ENCODE measurements around the gene TFDP3. TPM values are rescaled to one million over a fixed set of nuclear protein-coding genes. Genes with fewer than 3 reads are reported as not detected.

The TFDP3 gene, protein sequence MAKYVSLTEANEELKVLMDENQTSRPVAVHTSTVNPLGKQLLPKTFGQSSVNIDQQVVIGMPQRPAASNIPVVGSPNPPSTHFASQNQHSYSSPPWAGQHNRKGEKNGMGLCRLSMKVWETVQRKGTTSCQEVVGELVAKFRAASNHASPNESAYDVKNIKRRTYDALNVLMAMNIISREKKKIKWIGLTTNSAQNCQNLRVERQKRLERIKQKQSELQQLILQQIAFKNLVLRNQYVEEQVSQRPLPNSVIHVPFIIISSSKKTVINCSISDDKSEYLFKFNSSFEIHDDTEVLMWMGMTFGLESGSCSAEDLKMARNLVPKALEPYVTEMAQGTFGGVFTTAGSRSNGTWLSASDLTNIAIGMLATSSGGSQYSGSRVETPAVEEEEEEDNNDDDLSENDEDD
- total RNA-seq (2014; rRNA removed; shearing (Covaris generic)) = not detected in 2 replicates

DNA sequence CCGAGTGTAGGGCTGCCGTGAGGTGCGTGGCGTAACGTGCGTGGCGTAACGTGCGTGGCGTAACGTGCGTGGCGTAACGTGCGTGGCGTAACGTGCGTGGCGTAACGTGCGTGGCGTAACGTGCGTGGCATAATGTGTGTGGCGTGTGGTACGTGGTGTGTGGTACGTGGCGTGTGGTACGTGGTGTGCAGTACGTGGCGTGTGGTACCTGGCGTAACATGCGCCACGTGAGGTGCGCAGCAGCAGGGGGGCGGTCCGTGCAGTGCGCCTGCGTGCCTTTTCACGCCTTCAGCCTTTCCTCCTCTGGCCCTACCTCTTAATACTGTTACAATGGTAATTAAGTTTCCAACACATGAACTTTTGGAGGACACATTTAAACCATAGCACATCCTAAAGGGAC lies at the start of gene TFDP3:
TFDP3 (minus strand) TSS at position 26 of the 400 bp plus-strand sequence. CDS start 95 bp downstream, outside the sequence.
- DNase-seq (ENCODE audit: low read depth) = no peak

- no peak for DNase-seq (ENCODE audit: low read depth)
Measured at GRCh38 chrX:133267621-133268020, 49.5 kb upstream of the TFDP3 start.

- DNase-seq (ENCODE audit: low read depth) = no peak
Measured at GRCh38 chrX:133265331-133265730, 47.2 kb upstream of the TFDP3 start.

DNA sequence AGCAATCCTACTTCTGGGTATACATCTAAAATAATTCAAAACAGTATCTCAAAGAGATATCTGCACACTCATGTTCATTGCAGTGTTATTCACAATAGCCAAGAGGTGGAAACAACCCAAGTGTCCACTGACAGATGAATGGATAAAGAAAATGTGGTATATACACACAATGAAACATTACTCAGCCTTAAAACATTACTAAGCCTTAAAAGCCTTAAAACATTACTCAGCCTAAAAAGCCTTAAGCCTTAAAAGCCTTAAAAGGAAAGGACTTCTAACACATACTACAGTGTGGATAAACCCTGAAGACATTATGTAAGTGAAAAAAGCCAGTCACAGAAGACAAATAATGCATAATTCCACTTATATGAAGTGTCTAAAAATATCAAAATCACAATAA lies 40.3 kb upstream of the TFDP3 start:
- DNase-seq (ENCODE audit: low read depth) = no peak

DNA sequence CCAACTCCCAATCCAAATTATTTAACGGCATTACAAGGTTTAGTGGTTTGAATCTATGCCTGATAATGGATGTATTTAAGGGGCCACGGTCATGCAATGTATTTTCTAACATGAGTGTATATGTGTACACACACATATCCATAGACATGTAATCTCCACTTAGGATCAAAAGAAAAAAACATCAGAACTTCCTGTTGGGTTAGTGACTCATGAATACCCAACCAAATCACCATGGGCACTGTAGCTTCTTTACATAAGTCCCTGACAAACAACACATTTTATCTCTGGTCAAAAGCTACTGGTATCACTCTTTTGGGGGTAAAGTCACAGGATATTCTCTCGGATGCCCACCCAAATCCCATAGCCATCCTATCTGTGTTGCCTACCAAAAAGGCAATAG lies 36.5 kb upstream of the TFDP3 start:
- DNase-seq (ENCODE audit: low read depth) = no peak

- DNase-seq (ENCODE audit: low read depth) = no peak
Measured at GRCh38 chrX:133251204-133251603, 33.0 kb upstream of the TFDP3 start.

DNA sequence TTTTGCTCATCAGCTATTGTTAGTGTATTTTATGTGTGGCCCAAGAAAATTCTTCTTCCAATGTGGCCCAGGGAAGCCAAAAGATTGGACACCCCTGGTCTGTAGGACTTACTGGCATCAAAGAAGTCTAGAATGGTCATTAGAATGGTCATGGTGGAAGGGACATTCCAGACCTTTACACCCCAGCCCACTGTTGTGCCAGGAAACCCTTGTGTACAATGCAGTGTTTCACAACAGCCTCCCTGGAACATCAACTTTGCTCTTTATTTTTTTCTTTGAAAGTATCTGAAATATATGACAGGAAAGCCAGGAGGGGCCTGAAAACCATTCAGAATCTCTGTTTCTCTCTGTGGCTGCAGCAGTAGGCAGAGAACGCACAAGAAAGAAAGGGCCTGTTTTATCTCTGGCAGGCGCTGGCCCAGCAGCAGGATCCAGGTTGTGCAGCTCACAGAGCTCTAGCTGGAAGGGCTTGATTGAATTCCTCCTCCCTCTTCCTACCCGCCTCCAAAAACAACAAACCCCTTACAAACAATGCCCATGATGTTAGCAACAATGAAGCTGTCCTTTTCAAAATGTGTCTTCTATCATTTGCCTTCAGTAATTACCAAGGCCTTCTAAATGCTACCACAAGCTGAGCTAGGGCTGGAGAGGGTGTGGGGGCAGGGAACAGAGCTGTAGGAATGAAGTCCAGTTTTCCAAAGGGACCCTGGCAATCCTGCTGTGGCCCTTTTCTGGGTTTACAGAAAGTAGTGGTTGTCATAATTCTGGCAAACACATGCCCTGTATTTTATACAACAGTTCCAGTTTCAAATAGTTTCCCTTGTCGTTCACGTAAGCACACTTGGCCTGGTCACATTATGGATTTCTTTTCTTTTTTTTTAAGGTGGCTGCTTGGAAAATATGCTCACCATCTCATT lies 32.3 kb upstream of the TFDP3 start:
- no peak for DNase-seq (ENCODE audit: low read depth)

GRCh38 chrX:133249266-133250058 lies 31.3 kb upstream of the TFDP3 start:
- no peak for DNase-seq (ENCODE audit: low read depth)

DNA sequence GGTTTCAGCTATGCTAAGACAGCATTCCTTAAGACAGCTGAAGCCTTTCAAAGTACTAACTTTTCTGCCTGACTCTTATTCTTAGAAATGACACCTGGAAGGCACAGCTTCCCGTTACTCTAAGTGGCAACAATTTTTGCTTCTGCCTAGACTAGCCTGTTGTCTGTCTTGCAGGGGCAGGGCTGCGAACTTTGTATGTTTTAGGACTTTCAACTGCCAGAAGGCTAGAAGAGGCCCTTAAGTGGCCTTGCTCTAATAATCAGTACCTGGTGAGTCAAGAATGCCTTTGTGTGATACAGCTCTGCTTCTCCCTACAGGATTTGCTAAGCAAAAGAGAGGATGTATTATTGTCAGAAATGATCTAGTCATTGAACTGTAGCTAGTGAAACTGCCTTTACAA lies 30.0 kb upstream of the TFDP3 start:
- DNase-seq (ENCODE audit: low read depth) = no peak

DNA sequence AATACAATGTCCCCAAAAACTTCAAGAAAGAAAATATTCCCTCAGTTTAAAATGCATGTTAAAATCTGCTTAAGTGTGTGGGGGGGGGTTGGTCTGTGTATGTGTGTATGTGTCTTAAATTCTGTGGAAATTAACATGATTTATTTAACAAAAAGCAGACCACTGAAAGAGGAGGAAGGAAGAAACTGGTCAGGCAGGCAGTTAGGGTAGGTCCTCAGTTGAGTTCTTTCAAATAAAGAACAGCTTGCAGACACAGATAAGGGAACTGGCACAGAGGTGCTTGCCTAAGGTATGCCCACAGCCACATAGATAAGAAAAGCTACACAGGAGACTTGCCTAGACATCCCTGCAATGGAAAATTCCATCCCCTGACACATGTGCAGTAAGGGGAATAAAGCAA lies 28.8 kb upstream of the TFDP3 start:
- DNase-seq (ENCODE audit: low read depth) = no peak

DNA sequence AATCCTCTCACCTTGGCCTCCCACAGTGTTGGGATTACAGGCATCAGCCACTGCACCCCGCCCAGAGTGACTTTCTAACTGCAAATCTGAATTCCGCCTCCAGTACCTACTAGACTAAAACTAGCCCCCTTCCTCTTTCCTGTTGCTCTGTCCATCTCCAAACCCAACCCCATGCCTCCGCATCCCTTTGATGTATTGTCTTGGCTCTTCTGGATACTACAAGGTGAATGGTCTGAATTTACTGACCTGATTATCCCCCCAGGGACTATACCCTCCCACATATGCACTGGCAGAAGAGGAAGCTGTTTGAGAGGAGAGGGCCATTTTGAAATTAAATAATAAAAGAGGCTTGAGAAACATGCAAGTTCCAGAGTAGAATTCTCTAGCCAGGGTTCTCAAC lies 17.7 kb upstream of the TFDP3 start:
- DNase-seq (ENCODE audit: low read depth) = no peak

GRCh38 chrX:133232331-133232730 lies 14.2 kb upstream of the TFDP3 start:
- DNase-seq (ENCODE audit: low read depth) = no peak

- no peak for DNase-seq (ENCODE audit: low read depth)
Measured at GRCh38 chrX:133229361-133229760, 11.2 kb upstream of the TFDP3 start.

DNA sequence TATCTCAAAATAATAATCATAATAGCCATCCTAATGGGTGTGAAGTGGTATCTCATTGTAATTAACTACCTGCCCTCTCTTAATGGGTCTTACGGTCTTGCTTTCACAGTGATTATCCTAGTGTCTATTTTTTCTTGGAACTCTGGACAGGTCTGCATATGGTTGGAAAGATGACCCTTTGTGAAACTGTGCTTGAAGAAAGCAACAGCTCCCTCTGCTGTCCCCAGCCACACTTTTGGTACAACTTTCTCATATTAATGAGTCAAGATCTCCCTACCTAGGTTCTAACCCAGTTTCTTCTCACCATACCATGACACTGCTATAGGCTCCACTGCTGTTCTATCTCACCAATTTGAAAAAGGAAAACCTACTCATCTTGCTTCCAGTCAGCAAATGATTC lies 2.4 kb downstream of the TFDP3 start:
- DNase-seq (ENCODE audit: low read depth) = peak; percentile 0

DNA sequence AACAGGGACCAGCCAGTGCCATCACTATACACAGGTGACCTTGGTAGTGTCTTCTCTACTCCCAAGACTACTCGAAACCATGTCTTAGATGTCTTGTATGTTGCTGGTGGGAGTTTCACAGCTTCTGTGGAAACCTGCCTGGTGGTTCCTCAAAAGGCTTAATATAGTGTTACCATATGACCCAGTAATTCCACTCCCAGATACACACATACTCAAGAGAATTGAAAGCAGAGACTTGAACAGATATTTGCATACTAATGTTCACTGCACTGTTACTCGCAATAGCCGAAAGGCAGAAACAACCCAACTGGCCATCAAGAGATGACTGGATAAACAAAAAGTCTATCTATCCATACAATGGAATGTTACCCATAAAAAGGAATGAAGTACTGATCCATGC lies 3.1 kb downstream of the TFDP3 start:
- no peak for DNase-seq (ENCODE audit: low read depth)

GRCh38 chrX:133214301-133214700 lies 3.9 kb downstream of the TFDP3 start:
- DNase-seq (ENCODE audit: low read depth) = no peak

DNA sequence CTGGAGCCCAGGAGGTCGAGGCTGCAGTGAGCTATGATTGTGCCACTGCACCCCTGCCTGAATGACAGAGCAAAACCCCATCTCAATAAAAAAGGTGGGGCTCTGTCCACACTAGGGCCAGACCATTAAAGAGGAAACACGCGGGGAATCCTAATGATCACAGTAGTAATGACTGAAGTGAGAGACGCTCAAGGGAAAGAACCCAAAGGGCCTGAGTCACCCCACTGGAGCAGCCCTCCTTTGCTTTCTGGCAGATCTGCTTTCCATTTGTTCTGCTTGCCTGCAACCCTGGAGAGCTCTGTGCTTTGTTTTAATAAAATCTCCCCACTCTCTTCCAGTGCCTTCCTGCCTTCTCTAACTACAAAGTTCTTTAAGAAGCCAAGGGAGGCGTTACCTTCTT lies 5.0 kb downstream of the TFDP3 start:
- no peak for DNase-seq (ENCODE audit: low read depth)

- no peak for DNase-seq (ENCODE audit: low read depth)
Measured at GRCh38 chrX:133207751-133208150, 10.4 kb downstream of the TFDP3 start.

- no peak for DNase-seq (ENCODE audit: low read depth)
Measured at GRCh38 chrX:133191739-133192039, 26.5 kb downstream of the TFDP3 start.

DNA sequence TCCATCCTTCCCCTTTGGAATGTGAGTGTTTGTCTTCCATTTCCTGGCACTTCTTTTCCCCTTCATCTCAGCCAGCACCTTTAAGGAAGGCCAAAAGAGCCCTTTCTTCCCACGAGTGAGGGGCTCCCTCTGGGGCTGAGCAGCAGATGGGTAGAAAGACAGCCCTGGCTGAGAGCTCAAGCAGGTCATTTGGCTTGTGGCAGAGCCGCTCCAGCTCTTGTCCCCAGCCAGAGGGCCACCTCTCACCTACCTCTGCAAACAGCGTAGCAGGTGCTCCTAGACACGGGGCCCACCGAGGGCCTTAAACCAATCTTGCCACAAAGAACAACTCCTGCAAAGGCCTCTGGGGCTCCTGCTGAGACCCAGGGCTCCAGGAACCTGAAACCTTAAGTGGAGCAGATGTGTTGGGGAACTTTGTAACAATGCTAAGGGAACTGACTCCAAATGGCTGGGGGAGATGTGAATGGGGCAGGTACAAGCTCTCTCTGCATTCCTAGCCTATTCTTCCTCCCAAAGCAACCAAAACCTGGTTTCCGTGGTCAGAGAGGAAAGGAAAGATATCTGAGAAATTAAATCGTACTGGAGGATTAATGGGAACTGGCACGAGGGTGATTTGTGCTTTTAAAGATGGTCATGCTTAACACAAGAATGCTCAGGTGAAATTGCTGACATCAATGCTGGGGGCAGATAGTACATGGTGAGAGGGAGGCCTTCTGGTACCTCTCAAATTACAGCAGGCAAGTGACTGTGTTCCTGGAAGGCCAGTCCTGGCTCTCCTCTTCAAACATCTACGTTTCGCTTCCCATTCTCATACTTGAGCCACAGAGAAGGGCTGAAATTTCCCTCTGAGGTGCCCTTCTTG lies 27.0 kb downstream of the TFDP3 start:
- DNase-seq (ENCODE audit: low read depth) = no peak

- no peak for DNase-seq (ENCODE audit: low read depth)
Measured at GRCh38 chrX:133189195-133189594, 29.0 kb downstream of the TFDP3 start.
